ENCODE results near the gene CYTH3. TPM values are rescaled to one million over a fixed set of nuclear protein-coding genes. Genes with fewer than 3 reads are reported as not detected.
A peak's percentile ranks its signal among the peaks of the same experiment; 100 is the strongest.
"Not testable (repeated sequence)": the region's sequence is repeated elsewhere in the genome, so short reads cannot be mapped to it uniquely, and the experiment has no call there.

Gene CYTH3
- total RNA-seq, 1 donor from 2014 or later: 27.5 TPM

DNA sequence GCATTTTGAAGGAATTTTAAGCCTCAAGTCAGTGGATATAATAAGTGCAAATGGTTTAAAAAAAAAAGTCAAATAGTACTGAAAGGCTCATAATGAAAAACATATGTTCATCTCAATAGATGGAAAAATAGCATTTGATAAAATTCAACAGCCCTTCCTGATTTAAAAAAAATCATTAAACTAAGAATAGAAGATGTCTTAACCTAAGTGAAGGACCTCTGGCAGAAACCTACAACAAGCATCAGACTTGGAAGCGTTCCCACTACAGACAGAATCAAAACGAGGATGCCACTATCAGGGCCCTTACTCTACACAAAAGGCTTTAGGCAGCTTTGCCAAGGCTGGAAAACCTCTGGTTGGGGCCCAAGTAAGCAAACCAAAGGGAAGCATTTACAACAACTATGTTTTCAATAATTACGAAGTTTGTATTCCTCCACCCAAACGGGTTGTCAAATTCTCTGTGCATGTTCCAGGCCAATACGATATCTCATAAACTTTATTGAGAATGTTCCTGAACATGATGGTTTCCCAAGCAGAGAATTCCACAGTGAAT is 45.1 kb downstream of the CYTH3 start:
- Histone ChIP-seq H3K27ac (no peak overlapping the region), H3K36me3 (no peaks in the 10 kb centered on the region), H3K27me3 (no peaks in the 10 kb centered on the region), H3K4me1 (peaks cover 46% of the 10 kb centered on the region), H3K4me3 (no peak overlapping the region), H3K9me3 (no peaks in the 10 kb centered on the region)
- DNase-seq (no peak), ATAC-seq (no peak)
- intact Hi-C loops (cut with DNase I): no loop called here
- TF ChIP-seq, protein P1, sequence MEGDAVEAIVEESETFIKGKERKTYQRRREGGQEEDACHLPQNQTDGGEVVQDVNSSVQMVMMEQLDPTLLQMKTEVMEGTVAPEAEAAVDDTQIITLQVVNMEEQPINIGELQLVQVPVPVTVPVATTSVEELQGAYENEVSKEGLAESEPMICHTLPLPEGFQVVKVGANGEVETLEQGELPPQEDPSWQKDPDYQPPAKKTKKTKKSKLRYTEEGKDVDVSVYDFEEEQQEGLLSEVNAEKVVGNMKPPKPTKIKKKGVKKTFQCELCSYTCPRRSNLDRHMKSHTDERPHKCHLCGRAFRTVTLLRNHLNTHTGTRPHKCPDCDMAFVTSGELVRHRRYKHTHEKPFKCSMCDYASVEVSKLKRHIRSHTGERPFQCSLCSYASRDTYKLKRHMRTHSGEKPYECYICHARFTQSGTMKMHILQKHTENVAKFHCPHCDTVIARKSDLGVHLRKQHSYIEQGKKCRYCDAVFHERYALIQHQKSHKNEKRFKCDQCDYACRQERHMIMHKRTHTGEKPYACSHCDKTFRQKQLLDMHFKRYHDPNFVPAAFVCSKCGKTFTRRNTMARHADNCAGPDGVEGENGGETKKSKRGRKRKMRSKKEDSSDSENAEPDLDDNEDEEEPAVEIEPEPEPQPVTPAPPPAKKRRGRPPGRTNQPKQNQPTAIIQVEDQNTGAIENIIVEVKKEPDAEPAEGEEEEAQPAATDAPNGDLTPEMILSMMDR (IDR thresholded peaks at IDR 0.05): no peak

DNA sequence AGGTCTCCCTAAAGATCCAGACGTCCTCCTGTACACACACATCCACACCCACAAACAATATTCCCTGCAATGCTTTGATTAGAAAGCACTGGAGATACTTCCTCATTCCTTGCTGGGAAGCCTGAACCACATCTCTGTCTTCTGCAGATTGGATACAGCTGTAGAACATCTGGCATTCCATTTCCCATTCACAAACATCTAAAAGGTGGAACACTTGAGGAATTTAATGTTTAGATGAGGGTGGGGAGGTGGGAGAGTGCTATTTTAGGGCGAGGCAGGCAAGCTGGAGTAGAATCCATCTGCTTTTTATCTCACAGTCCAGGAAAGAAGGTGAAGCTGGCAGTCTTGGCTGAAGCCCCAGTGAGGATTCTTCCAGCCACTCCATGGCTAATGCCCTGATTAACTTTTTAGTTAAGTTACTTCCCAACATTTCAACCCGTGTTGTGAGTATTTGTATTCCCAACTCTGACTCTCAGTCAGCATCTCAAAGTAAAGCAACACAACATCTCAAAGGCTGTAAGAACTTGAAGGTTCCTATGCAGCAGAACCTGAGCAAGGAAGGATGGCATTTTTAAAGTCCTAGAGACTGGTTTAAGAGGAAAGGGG is 46.1 kb downstream of the CYTH3 start:
- peak overlapping the region; percentile 14 for H3K27ac ChIP-seq
- TF ChIP-seq, protein P1 (IDR thresholded peaks at IDR 0.05): no peak
- no peak for DNase-seq
- ATAC-seq: peak; percentile 55
- H3K4me3 ChIP-seq: no peak overlapping the region
- H3K27me3 ChIP-seq: no peaks in the 10 kb centered on the region
- peaks cover 47% of the 10 kb centered on the region for H3K4me1 ChIP-seq
- intact Hi-C loops (cut with DNase I): no loop called here
- H3K36me3 ChIP-seq: no peaks in the 10 kb centered on the region
- H3K9me3 ChIP-seq: no peaks in the 10 kb centered on the region

DNA sequence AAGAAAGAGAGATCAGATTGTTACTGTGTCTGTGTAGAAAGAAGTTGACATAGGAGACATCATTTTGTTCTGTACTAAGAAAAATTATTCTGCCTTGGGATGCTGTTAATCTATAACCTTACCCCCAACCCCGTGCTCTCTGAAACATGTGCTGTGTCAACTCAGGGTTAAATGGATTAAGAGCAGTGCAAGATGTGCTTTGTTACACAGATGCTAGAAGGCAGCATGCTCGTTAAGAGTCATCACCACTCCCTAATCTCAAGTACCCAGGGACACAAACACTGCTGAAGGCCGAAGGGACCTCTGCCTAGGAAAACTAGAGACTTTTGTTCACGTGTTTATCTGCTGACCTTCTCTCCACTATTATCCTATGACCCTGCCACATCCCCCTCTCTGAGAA is 49.0 kb downstream of the CYTH3 start:
- H3K27ac ChIP-seq; H3K4me3 ChIP-seq; H3K9me3 ChIP-seq; intact Hi-C loops (cut with DNase I); DNase-seq; H3K36me3 ChIP-seq; ATAC-seq; H3K27me3 ChIP-seq: not testable (repeated sequence)
- H3K4me1 ChIP-seq: peaks cover 42% of the 10 kb centered on the region

DNA sequence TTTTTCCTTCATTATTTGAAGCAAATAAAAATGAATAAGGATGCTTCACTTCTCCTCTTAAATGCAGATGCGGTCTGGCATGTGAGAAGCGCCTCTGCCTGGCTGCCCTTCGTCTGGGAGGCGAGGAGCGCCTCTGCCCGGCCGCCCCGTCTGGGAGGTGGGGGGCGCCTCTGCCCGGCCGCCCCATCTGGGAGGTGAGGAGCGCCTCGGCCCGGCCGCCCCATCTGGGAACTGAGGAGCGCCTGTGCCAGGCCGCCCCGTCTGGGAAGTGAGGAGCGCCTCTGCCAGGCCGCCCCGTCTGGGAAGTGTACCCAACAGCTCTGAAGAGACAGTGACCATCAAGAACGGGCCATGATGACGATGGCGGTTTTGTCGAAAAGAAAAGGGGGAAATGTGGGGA is 49.4 kb downstream of the CYTH3 start:
- H3K9me3 ChIP-seq; H3K36me3 ChIP-seq; H3K27ac ChIP-seq; H3K4me3 ChIP-seq; intact Hi-C loops (cut with DNase I); DNase-seq; H3K27me3 ChIP-seq; ATAC-seq: not testable (repeated sequence)
- H3K4me1 ChIP-seq: peaks cover 41% of the 10 kb centered on the region

DNA sequence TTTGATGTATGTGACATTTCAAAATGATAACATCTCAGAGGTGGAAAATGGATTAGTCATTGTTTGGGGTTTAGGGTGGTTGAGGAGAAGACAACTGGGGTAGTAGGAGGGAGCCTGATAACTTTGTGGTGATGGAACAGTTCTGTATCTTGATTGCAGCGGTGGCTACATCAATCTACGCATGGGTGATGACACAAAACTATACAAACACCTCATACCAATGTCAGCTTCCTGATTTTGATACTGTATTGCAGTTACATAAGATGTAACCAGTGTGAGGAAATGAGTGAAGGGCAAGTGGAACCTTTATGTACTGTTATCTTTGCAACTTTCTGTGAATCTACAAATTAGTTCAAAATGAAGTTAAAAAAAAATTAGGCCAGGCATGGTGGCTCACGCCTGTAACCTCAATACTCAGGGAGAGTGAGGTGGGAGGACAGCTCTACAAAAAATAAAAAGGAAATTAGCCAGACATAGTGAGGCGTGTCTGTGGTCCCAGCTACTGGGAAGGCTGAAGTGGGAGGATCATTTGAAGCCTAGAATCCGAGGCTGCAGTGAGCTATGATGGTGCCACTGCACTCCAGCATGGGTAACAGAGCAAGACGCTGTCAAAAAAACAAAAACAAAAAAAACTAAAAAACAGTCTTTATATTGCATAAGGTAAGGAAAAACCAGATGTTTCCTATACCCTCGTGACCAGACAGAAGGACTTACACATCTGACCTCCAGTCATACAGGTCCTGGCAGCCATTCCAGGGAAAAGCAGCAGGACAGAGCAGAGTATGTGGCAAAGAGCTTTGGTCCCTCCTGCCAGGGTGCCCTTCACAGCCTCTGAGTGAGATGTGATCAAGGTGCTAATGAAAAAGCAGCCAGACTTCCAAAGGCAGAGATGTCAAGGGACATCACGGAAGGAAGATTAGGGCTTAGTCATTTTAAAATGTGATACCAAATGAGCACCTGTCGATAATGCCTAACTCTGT is 50.8 kb downstream of the CYTH3 start:
- no peaks in the 10 kb centered on the region for H3K9me3 ChIP-seq
- TF ChIP-seq, protein P1 (IDR thresholded peaks at IDR 0.05): no peak
- no peak for DNase-seq
- H3K4me1 ChIP-seq: peaks cover 32% of the 10 kb centered on the region
- H3K36me3 ChIP-seq: no peaks in the 10 kb centered on the region
- H3K4me3 ChIP-seq: no peak overlapping the region
- H3K27me3 ChIP-seq: no peaks in the 10 kb centered on the region
- no peak overlapping the region for H3K27ac ChIP-seq
- peak; percentile 77 for ATAC-seq
- intact Hi-C loops (cut with DNase I): no loop called here

DNA sequence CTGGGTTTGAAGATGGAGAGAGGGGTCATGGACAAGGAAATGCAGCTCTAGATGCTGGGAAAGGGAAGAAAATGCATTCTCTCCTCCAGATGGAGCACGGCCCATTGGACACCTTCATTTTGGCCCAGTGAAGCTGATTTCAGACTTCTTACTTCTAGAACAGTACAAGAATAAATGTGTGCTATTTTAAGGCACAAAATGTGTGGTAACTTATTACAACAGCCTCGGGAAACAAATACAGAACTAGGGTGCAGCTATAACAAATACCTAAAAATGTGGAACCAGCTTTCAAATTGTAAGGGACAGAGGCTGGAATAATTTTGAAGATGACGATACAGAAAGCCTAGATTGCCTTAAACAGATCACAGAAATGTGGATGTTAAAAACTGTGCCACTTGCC is 54.1 kb downstream of the CYTH3 start:
- no peak overlapping the region for H3K27ac ChIP-seq
- no peaks in the 10 kb centered on the region for H3K36me3 ChIP-seq
- H3K4me1 ChIP-seq: peaks cover 17% of the 10 kb centered on the region
- no peaks in the 10 kb centered on the region for H3K27me3 ChIP-seq
- H3K4me3 ChIP-seq: no peak overlapping the region
- ATAC-seq (peak; percentile 39), DNase-seq (no peak)
- H3K9me3 ChIP-seq: no peaks in the 10 kb centered on the region
- TF ChIP-seq, protein P1 (IDR thresholded peaks at IDR 0.05): no peak
- intact Hi-C loops (cut with DNase I): no loop called here

Data from upper lobe of right lung (tissue), 1 donor.